Aorta (tissue), 5 donors: ENCODE data around the gene AGK. TPM values are rescaled to one million over a fixed set of nuclear protein-coding genes. Genes with fewer than 3 reads are reported as not detected.

Experiments used
- ATAC-seq: fragments of 200-7000 bp; cut with Tn5 transposase; one replicate; pipeline ENCODE4 v1.9.1; 2022; ENCODE audit warnings: moderate library complexity; ENCODE audit not compliant: low FRiP score
- DNase-seq, 2 donors: peaks; one replicate each; pipeline ENCODE4 v3.0.0-alpha.2; 2020
- H3K27ac ChIP-seq, 2 donors: one replicate each; pipeline ENCODE4 v1.5.1; 2013; ENCODE audit warnings: low read length in 2 of 2, mild to moderate bottlenecking in 2 of 2, moderate library complexity in 2 of 2, control low read depth in 1 of 2, inconsistent platforms in 1 of 2, low read depth in 1 of 2
- H3K27me3 ChIP-seq, 2 donors: one replicate each; pipeline ENCODE4 v1.6.1; 2013; ENCODE audit warnings: control low read depth in 1 of 2, low read length in 1 of 2, mild to moderate bottlenecking in 1 of 2, moderate library complexity in 1 of 2; ENCODE audit not compliant: insufficient read depth in 2 of 2, control insufficient read depth in 1 of 2
- H3K36me3 ChIP-seq, 2 donors: one replicate each; pipeline ENCODE4 v1.6.1; 2013; ENCODE audit warnings: control low read depth in 1 of 2, low read length in 1 of 2, mild to moderate bottlenecking in 1 of 2; ENCODE audit not compliant: insufficient read depth in 2 of 2, control insufficient read depth in 1 of 2
- H3K4me1 ChIP-seq, 2 donors: one replicate each; pipeline ENCODE4 v1.6.1; 2013; ENCODE audit warnings: low read length in 2 of 2, control low read depth in 1 of 2, mild to moderate bottlenecking in 1 of 2, moderate library complexity in 1 of 2; ENCODE audit not compliant: insufficient read depth in 2 of 2, control insufficient read depth in 1 of 2
- H3K4me3 ChIP-seq, 2 donors: one replicate each; pipeline ENCODE4 v1.5.1; 2013; ENCODE audit warnings: low read length in 2 of 2, control low read depth in 1 of 2, mild to moderate bottlenecking in 1 of 2
- H3K9me3 ChIP-seq: one replicate; pipeline ENCODE4 v1.6.1; 2013; ENCODE audit warnings: mild to moderate bottlenecking, low read length; ENCODE audit not compliant: control insufficient read depth
- WGBS, 2 donors: extraction: QIAGEN DNeasy Blood & Tissue Kit; methylation state at CpG; one replicate each; pipeline ENCODE4 v1.1.7; 2013; 5-methylcytosine and 5-hydroxymethylcytosine counted together
- intact Hi-C, 2 donors: fragments of 100-400 bp; cut with DNase I; formaldehyde crosslinking; loops; one replicate each; pipeline versions ENCODE4 v1.14.2 to v1.15.0; 2022
- polyA plus RNA-seq, 2 donors: library from polyadenylated mRNA; stranded (reverse); fragments of 200-250 nt; gene quantifications; one replicate each; pipeline ENCODE4 v1.2.3, GENCODE V29; 2013
- total RNA-seq, 2 donors: library from RNA; stranded (reverse); fragmentation: NEBNext Ultra II Directional; extraction: Animal tissue kit (Norgen Biotek cat#: 25700); gene quantifications; one replicate each; pipeline ENCODE4 v1.2.1, GENCODE V29; 2021
- donor health status: healthy with polysubstance abuse.
- donor health status: Bipolar disorder and iron deficiency.
- donor health status: DM: no; HTN: no; CAD: no.
- donor health status: DM: no; HTN: no; CAD: no.
- donor health status: DM: yes; HTN: yes; CAD: no.

AGK gene
- total and polyA plus RNA-seq, 4 donors = 4.6 to 29.3 (median 16.3) TPM

DNA sequence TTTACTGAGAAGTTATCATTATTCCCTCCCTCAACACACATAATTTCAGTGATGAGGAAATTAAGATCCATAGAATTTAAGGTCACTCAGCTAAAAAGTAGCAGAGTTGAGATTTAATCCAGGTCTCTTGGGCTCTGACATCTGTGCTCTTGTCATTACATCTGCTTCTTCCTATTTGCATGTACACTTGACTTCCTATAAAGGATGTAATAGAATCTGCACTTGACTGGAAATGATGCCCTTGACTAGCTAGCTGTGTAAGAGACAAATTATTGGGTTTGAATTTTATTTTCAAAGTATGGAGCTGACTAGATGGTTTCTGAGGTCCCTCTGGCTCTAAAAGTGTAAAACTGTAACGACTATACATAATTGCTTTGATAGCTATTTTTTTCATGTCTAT lies 59.5 kb downstream of the AGK start:
- ATAC-seq (no peak), DNase-seq (no peak)
- intact Hi-C loops = no loop called here
- H3K4me3 ChIP-seq = no peak overlapping the region
- no peaks in the 10 kb centered on the region for H3K9me3 ChIP-seq
- no peak overlapping the region for H3K27ac ChIP-seq
- H3K36me3 ChIP-seq = peaks cover 0 to 2% of the 10 kb centered on the region in 2 donors
- no peaks in the 10 kb centered on the region for H3K27me3 ChIP-seq
- 96 to 98% methylated on average over 1 of the region's 1 CpG for WGBS, 2 donors
- H3K4me1 ChIP-seq = no peaks in the 10 kb centered on the region

- no peaks in the 10 kb centered on the region for H3K27me3 ChIP-seq
- no peaks in the 10 kb centered on the region for H3K4me1 ChIP-seq
- no peak overlapping the region for H3K27ac ChIP-seq
- H3K36me3 ChIP-seq = peaks cover 0 to 2% of the 10 kb centered on the region in 2 donors
- no peak overlapping the region for H3K4me3 ChIP-seq
- intact Hi-C loops = no loop called here
- ATAC-seq (no peak), DNase-seq (no peak)
- no peaks in the 10 kb centered on the region for H3K9me3 ChIP-seq
Observed at GRCh38 chr7:141612861-141613260, 61.7 kb downstream of the AGK start.

DNA sequence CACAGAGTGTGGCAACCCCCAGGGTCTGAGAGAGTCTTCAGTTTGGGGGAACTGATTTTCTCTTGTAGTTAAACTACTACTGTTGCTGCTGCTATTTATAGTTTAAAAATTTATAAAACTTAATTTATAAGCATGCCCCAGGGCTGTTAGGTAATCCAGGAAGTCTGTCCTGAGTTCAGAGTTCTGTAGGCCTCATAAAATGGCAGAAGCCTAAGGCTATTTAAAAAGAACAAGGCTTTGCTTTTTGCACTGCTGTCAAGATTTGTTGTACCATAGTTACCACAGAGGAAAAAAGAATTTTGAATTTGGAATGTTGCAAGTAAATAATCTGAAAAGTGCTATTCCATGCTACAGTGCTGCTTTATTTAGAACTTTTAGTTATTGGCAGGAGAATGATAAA lies 66.1 kb downstream of the AGK start:
- DNase-seq (no peak), ATAC-seq (no peak)
- Histone ChIP-seq H3K9me3 (no peaks in the 10 kb centered on the region), H3K27ac (no peak overlapping the region), H3K4me1 (no peaks in the 10 kb centered on the region), H3K4me3 (no peak overlapping the region), H3K27me3 (no peaks in the 10 kb centered on the region), H3K36me3 (no peaks in the 10 kb centered on the region)
- intact Hi-C loops = no loop called here

DNA sequence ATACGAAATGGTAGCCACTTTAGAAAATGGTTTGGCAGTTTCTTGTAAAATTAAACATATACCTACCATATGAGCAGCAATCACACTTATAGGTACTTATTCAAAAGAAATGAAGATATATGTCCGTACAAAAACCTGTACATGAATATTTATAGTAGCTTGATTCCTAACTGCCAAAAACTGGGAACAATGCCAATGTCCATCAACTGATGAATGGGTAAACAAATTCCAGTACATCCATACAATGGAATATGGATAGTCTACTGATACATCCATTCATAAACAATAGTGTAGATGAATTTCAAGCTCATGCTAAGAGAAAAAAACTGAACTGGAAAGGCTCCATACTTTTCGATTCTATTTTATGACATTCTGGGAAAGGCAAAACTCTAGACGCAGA lies 68.5 kb downstream of the AGK start:
- H3K27ac ChIP-seq = no peak overlapping the region

DNA sequence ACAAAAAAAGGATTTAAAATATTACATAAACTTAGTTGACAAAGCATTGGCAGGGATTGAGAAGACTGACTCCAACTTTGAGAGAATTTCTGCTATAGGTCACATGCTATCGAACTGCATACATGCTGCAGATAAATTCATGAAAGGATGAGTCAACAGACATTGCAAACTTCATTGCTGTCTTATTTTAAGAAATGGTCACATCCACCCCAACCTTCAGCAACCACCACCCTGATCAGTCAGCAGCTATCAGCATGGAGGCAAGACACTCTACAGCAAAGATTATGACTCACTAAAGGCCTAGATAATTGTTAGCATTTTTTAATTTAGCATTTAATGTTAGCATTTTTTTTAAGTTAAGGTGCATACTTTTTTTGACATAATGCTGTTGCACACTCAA lies 73.6 kb downstream of the AGK start:
- Histone ChIP-seq H3K4me1 (no peaks in the 10 kb centered on the region), H3K4me3 (no peak overlapping the region), H3K9me3 (no peaks in the 10 kb centered on the region), H3K27me3 (no peaks in the 10 kb centered on the region), H3K36me3 (peaks cover 0 to 6% of the 10 kb centered on the region in 2 donors), H3K27ac (no peak overlapping the region)
- DNase-seq = no peak
- intact Hi-C loops = no loop called here
- no peak for ATAC-seq
- 97% methylated on average over 1 of the region's 1 CpG for WGBS, 2 donors

More for the DNA sequence above, 68.5 kb downstream of the AGK start:
- Histone ChIP-seq H3K4me3 (no peak overlapping the region), H3K9me3 (no peaks in the 10 kb centered on the region), H3K27me3 (no peaks in the 10 kb centered on the region), H3K4me1 (no peaks in the 10 kb centered on the region), H3K36me3 (peaks cover 0 to 3% of the 10 kb centered on the region in 2 donors)
- intact Hi-C loops = no loop called here
- 86 to 89% methylated on average over 4 of the region's 4 CpGs for WGBS, 2 donors
- DNase-seq (no peak), ATAC-seq (no peak)

DNA sequence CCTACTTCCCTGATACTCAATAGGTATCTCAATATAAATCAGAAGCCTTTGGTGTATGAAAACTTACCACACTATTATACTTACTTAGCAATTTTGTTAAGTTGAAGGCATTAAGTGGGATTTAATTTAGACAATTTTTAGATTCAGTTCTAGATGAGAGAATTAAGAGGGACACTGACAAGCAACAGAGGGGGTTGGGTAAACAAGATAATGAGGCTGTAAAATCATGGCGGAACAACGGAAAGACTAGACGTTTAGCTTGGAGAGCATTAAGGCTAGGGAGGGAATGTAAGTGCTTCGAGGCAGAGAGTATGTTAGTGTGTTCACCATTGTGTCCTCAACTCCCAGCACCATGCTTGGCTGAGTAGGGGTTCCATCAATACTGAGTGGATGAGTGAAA lies 79.4 kb downstream of the AGK start:
- Histone ChIP-seq H3K27me3 (no peaks in the 10 kb centered on the region), H3K36me3 (peaks cover 0 to 6% of the 10 kb centered on the region in 2 donors), H3K4me1 (peaks cover 0 to 2% of the 10 kb centered on the region in 2 donors), H3K4me3 (no peak overlapping the region), H3K27ac (no peak overlapping the region), H3K9me3 (no peaks in the 10 kb centered on the region)
- ATAC-seq = no peak
- intact Hi-C loops = no loop called here
- WGBS, 2 donors = 80 to 87% methylated on average over 4 of the region's 4 CpGs
- DNase-seq = no peak

DNA sequence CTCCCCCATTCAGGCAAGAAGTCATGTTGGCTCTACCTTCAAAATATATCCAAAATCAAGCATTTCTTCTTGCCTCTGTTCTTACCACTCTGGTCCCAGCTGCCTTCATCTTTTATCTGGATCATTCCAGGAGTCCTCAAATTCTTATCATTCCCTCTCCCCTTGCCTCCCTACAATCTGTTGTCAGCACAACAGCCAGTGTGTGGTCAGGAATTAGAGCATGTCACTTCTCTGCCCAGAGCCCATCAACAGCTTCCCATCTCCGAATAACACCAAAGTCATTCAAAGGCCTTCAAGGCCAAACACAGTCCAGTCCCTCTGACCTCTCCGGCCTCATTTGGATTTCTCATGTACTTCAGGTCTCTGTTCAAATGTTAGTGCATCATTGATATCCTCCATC lies 80.3 kb downstream of the AGK start:
- no peak for DNase-seq
- no peaks in the 10 kb centered on the region for H3K9me3 ChIP-seq
- WGBS, 2 donors = 96 to 99% methylated on average over 2 of the region's 2 CpGs
- peaks cover 0 to 6% of the 10 kb centered on the region in 2 donors for H3K36me3 ChIP-seq
- no peak overlapping the region for H3K4me3 ChIP-seq
- no peak for ATAC-seq
- intact Hi-C loops = no loop called here
- H3K27me3 ChIP-seq = no peaks in the 10 kb centered on the region
- no peak overlapping the region for H3K27ac ChIP-seq
- peaks cover 0 to 2% of the 10 kb centered on the region in 2 donors for H3K4me1 ChIP-seq

- Histone ChIP-seq H3K36me3 (peaks cover 0 to 6% of the 10 kb centered on the region in 2 donors), H3K27ac (no peak overlapping the region), H3K9me3 (no peaks in the 10 kb centered on the region), H3K4me3 (no peak overlapping the region), H3K4me1 (peaks cover 0 to 2% of the 10 kb centered on the region in 2 donors), H3K27me3 (no peaks in the 10 kb centered on the region)
- DNase-seq (no peak), ATAC-seq (no peak)
- WGBS, 2 donors = 93 to 97% methylated on average over 5 of the region's 5 CpGs
- intact Hi-C loops = no loop called here
Observed at GRCh38 chr7:141634065-141634464, 82.9 kb downstream of the AGK start.

- Histone ChIP-seq H3K4me1 (peaks cover 0 to 2% of the 10 kb centered on the region in 2 donors), H3K27me3 (no peaks in the 10 kb centered on the region), H3K27ac (no peak overlapping the region), H3K9me3 (no peaks in the 10 kb centered on the region), H3K4me3 (no peak overlapping the region), H3K36me3 (peaks cover 0 to 7% of the 10 kb centered on the region in 2 donors)
- intact Hi-C loops = no loop called here
- ATAC-seq (no peak), DNase-seq (no peak)
- WGBS, 2 donors = 91 to 94% methylated on average over 3 of the region's 3 CpGs
Observed at GRCh38 chr7:141636053-141636452, 84.8 kb downstream of the AGK start.
